Epidermal melanocyte (primary cell): ENCODE results near the gene SPTSSA.
"Not testable (repeated sequence)": the region's sequence is repeated elsewhere in the genome, so short reads cannot be mapped to it uniquely, and the experiment has no call there.

ENCODE experiments used
- DNase-seq: peaks from one replicate; pipeline ENCODE4 v3.0.0; 2011; ENCODE audit warnings: low spot score; ENCODE audit not compliant: insufficient read length

SPTSSA gene

DNA sequence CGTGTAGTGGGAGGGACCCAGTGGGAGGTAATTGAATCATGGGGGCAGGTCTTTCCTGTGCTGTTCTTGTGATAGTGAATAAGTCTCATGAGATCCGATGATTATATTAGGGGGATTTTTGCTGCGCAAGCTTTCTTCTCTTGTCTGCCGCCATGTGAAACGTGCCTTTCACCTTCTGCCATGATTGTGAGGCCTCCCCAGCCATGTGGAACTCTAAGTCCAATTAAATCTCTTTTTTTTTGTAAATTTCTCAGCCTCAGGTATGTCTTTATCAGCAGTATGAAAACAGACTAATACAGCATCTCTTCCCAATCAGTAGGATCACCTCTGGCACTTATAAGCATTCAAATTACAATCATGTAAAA, 34.0 kb downstream of the SPTSSA start:
- DNase-seq = not testable (repeated sequence)

DNA sequence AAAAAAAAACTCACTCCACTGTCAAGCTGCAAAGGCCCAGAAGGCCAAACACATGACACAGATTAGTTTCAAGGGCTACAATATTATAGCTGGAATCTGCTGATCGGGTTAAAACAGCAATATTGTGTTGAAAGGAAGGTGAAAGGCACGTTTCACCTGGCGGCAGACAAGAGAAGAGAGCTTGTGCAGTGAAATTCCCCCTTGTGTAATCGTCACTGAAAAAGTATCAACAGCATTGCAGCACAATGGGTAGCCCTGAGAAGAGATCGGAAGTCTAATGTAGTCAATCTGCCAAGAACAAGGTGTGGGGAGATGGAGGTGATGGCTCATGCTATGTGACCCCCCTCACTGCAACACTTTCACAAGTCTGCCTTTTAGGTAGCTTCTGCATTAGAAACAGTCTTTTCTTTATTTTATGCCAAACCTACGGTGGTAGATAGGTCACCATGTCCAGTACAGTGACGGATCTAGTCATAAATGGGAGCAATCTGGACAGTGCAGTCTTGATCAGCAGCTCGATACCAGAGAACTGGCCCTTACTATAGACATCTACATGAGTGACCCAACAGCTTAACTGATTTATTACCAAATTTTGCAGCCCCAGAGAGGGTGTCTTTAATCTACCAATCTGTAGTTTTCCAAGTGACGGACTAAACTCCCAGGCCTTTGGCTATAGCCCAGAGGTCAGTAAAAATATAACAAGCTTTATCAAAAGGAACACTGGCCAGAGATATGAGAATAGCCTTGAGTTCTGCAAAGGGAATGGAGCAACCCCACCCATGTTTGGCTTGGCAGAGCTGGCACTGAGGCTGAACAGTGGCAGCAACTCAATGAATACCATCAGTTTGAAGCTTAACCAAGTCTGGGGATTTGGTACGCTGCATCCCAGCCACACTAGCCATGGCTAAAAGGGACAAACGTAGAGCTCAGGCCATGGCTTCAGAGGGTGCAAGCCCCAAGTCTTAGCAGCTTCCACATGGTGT, 35.4 kb downstream of the SPTSSA start:
- no peak for DNase-seq

DNA sequence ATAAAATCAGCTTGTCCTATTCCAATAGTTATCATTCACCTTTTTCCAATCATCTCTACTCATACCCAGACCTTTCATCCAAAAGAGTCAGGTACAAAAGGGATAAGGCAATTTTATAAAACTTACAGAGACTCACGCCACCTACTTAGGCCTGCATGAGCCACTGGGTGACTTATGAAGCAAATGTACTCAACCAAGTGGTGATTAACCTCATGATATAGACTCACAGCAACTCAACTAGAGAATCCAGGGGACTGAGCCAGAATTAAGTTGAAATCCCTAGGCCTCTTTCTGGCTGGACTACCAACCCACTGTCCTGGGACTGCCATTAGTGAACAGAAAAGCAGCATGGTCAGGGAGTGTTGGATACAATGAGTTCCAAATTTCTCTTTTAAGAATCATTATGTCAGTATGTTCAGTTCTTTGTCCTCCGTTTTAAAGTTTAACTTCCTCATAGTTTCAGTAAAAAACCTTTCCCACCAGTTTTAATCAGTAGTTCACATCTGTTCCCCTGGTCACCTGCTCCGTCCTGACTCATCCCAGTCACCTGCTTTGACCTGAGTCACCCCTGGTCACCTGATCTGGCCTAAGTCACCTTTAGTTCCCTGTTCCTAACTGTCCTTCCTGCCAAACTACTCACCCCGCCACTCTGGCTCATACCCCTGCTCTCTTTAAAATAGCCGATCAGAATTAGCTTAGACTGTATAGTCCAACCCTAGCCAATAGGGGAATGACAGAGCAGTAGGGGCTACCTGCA, 36.8 kb downstream of the SPTSSA start:
- no peak for DNase-seq

DNA sequence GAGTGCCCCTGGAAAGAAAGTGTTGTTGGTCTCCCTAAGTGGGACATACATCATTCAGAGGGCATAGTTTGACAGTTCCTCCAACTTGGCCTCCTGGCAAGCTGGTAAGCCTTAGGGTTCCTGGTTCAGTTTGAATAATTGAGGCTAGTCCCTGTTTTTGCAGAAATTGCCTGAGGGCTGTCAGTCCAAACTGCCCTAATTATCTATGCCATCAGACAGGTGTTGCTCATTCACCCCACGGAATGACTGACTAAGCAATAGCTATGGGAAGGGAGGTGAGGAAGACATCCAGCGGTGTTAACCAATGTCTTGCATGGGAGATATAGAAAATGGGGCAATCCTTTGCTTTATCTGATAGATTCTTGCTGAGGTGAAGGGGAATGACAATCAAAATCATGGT, 37.6 kb downstream of the SPTSSA start:
- DNase-seq = no peak

DNA sequence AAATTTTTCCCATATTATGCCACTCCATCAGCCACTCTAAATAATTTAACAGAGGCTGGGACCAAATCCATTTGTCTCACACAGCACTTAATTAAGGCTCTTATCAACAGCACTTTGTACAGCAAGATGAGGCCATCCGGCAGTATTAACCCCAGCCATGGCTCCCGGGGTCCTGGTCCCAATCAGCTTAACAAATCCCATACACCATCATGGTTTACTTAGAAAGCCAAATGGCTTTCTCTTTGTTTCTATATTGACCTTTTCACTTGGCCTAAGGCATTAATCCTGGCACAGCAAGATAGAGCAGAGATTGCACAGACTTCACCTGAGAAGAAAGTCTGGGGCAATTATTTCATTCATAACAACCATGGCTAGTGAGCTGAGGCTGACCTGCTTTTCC, 38.6 kb downstream of the SPTSSA start:
- no peak for DNase-seq

DNA sequence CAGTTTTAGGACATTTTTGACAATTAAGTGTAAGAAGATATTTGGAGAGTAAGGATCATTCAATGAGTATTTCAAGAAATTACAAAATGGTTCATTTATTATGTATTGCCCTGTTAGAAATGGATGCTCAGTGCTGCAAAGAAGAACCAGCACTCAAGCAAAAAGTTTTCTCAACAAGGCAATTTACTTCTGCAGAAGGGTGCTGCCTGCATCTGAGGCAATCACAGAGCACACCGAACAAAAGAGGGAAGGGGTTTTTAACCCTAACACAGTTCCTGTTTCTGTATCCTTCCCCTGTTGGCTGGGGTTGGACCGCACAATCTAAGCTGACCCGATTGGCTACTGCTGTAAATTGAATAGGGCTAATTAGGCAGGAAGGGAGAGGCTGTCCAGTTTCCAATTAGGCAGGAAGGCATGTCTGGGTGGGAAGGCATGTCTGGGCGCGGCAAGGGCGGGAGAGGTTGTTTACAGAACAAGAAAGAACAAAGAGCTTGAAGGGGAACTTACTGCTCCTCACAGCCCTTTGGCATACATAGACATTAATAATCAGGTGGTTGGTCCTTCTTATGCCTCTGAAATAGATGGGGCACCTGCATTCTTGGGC, 41.4 kb downstream of the SPTSSA start:
- no peak for DNase-seq

DNA sequence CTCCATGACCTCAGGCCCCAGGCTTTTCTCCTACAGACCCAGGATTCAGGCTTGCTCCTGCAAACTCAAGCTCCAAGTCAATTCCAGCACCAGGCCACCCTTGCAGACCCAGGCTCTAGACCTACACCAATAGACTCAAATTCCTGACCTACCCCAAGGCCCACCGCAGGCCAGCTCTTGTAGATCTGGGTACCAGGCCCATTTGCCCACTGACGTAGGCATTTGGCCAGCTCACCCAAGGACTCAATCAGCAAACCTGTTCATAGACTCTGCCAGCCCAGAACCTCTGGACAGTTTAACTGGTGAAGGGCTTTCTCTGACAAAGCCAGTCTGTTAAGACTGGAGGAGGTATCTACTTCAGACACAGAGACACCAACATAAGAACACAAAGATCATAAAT, 52.3 kb downstream of the SPTSSA start:
- no peak for DNase-seq

DNA sequence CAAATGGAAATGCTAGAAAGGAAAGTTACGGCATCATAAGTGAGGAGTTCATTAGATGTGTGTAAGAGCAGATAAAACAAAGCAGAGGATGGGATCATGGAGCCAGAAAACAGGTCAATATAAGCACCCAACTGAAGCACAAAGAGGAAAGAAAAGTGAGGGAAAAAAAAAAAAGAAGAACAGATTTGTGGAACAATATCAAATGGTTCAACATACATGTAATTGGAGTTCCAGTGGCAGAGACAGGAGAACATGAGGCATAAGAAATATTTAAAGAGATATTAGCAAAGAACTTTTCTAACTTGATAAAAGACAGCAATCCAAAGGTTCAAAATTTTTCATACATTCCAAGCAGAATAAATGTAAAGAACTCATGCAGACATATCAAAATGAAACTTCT, 54.1 kb downstream of the SPTSSA start:
- no peak for DNase-seq

DNA sequence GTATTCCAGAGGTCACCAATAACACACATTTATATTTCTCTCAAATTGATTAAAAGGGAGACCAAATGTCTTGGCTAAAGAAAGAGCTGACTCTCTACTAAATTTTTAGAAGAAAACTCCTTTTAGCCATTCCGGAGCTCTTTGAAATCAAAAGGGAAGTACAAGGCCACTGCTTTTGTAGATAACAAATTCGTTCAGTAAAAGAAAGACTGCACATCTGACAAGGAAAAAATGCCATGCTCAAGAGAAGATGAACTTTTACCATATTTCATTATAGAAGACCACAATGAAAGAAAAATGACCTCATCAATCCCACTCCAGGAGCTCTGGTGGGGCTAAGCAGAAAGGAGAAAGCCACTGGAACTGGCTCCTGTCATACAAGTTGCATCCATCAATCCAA, 57.6 kb downstream of the SPTSSA start:
- DNase-seq = no peak

DNA sequence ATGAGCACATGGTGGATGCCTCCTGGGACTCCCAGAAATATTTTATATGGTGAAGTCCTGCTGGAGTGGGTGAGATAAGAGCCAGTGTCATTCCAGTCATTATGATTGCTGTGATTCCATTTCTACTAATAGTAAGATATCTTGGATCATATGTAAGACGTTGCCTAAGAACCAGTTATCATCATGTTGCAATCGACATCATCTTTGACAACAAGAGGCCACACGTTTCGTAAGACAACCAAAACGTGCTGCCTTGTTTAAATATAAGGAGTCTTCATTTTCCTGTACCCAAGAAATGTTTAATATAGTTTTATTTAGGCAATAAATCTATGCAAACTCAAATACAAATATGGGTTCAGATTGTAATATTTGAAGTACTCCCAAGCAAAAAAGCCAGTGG, 58.4 kb downstream of the SPTSSA start:
- no peak for DNase-seq

DNA sequence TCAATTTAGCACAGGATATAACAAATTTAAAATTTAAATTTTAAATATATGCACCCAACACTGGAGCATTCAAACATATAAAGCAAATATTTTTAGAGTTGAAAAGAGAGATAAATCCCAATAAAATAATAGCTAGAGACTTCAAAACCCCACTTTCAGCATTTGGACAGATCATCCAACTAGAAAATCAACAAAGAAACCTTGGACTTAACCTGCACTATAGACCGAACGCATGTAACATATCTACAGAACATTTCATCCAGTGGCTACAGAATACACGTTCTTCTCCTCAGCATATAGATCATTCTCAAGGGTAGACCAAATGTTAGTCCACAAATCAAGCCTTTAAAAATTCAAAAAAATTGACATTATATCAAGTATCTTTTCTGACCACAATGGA, 64.0 kb downstream of the SPTSSA start:
- no peak for DNase-seq

DNA sequence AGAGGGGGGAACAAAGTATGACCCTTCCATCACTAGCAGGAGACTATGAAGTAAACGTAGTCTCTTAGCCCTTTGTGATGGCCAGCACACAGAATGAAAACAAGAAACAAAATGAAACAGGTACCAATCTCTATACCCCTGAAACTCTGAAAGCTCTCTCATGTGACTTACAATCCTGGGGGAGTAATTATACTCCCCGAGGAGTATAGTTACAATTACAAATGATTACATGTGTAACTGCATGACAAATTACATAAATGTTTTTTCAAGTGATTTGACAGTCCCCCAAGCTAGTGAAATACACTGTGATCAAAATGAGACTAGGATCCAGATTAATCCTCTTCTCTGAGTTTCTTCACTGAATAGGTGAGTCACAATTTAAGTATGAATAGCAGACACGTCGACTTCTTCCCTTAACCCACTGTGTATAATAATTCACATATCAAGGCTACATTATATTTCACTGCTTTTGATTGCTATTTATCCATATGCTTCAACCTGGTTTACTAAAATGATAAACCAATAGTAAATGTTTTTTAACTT, 74.0 kb downstream of the SPTSSA start:
- no peak for DNase-seq

DNA sequence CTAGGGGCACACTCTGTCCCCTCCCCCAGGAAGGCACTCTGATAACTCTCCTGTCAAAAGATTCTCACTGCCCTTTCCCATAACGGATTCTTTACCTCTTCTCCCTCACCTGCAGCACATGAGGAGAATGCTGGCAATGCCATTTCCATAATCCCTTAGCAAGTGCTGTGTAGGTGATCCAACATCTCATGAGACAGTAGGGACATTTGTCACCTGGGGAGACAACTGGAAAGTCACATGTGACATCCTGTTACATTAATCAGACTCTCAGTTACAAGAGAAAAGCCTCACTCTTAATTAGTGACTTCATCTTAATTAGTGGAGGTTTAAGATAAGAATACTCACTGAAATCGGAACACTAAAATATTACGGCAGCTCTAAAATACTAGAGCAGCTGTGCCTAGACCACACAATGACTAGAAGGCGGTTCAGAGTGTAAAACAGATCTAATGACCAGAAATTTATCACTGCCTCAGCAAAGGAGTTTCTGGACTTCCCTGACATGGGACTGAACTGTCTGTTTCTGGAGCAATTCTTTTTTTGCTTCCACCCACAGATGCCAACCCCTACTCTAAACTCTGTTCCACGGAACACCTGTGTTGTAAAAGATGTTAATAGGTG, 75.1 kb downstream of the SPTSSA start:
- DNase-seq = no peak

DNA sequence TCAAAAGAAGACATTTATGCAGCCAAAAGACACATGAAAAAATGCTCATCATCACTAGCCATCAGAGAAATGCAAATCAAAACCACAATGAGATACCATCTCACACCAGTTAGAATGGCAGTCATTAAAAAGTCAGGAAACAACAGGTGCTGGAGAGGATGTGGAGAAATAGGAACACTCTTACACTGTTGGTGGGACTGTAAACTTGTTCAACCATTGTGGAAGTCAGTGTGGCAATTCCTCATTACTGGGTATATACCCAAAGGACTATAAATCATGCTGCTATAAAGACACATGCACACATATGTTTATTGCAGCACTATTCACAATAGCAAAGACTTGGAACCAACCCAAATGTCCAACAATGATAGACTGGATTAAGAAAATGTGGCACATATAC, 76.2 kb downstream of the SPTSSA start:
- DNase-seq = not testable (repeated sequence)

DNA sequence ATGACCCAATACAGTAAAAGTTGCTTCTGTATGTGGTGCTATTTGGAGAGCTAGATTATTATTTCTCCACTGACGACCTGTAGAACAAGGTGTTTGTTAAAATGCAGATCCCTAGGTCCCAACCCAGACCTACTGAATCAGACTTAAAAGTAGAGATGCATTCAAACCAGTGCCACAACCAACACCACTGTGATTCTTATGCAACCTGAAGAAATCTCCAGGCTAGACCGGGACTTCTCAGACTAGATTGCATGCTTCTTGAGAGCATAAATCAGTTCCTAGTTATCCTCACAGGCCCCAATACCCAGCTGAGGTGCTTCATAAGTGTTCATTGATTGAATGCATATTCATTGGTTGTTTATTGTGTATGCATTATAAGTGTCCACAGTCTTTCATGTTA, 78.2 kb downstream of the SPTSSA start:
- DNase-seq = no peak
